ENCODE data around the gene VWA5A.

DNA sequence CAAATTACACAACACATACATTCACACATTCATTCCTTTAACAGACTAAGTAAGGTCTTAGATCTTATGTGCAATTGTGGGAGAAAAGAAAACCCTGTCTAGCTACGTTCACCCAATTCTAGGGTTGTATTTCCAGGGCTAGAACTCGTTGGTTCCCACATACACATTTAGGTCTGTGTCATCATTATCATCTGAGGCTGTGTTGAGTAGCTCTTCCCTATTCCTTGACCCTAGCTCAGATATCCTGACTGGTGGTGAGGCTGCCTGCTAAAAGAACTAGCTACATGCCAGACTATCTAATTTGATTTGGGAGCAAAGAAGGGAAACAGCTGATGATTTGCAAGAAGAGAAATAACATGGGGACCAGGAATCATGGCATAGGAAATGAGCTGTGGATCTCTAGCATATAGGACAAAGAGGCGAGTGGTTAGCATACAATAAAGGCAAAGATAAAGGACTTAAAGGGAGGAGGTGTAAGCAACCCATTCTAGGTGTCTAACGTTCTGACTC is 46.6 kb upstream of the VWA5A start:
- TF ChIP-seq CTCF (IDR thresholded peaks at IDR 0.05) (no peak), POLR2AphosphoS5 (IDR thresholded peaks at IDR 0.05; ENCODE audit: low read depth, low read length) (no peak), SIN3A (IDR thresholded peaks at IDR 0.05; ENCODE audit: borderline replicate concordance, insufficient read depth, low read depth, low read length) (no peak)
- TF ChIP-seq, protein P1, sequence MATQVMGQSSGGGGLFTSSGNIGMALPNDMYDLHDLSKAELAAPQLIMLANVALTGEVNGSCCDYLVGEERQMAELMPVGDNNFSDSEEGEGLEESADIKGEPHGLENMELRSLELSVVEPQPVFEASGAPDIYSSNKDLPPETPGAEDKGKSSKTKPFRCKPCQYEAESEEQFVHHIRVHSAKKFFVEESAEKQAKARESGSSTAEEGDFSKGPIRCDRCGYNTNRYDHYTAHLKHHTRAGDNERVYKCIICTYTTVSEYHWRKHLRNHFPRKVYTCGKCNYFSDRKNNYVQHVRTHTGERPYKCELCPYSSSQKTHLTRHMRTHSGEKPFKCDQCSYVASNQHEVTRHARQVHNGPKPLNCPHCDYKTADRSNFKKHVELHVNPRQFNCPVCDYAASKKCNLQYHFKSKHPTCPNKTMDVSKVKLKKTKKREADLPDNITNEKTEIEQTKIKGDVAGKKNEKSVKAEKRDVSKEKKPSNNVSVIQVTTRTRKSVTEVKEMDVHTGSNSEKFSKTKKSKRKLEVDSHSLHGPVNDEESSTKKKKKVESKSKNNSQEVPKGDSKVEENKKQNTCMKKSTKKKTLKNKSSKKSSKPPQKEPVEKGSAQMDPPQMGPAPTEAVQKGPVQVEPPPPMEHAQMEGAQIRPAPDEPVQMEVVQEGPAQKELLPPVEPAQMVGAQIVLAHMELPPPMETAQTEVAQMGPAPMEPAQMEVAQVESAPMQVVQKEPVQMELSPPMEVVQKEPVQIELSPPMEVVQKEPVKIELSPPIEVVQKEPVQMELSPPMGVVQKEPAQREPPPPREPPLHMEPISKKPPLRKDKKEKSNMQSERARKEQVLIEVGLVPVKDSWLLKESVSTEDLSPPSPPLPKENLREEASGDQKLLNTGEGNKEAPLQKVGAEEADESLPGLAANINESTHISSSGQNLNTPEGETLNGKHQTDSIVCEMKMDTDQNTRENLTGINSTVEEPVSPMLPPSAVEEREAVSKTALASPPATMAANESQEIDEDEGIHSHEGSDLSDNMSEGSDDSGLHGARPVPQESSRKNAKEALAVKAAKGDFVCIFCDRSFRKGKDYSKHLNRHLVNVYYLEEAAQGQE (IDR thresholded peaks at IDR 0.05; ENCODE audit: insufficient read depth in 1 of 2, low read depth in 2 of 2, low read length in 1 of 2): no peak

All from Panc1 (cell line).